Left hindlimb (tissue), 1 donor: ENCODE measurements around the gene CPA3.

Source experiments
- DNase-seq: peaks from one replicate; pipeline ENCODE4 v3.0.0-alpha.2; 2018

The CPA3 gene

GRCh38 chr3:148861277-148861869 lies 3.7 kb upstream of the CPA3 start:
- DNase-seq, result no peak

DNA sequence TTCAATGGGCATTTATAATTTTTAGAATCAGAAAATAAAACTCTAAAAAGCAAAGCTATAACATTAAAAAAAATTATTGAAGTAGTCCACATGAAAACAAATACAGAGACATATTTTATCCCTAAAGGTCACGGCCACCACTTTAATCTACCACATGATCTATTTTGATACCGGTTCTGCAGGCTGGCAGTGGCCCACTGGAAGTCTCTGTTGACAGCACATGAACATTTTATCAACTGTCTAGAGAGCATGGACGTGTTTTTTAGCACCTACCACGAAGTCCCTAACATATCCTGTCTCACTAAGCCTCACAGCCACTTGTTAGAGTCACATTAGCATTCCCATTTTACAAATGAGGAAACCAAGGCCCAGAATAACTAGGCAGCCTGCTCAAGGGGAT lies 1.8 kb upstream of the CPA3 start:
- DNase-seq, result no peak

- DNase-seq, result no peak
These were observed 1.3 kb upstream of the CPA3 start for GRCh38 chr3:148863814-148864213.

DNA sequence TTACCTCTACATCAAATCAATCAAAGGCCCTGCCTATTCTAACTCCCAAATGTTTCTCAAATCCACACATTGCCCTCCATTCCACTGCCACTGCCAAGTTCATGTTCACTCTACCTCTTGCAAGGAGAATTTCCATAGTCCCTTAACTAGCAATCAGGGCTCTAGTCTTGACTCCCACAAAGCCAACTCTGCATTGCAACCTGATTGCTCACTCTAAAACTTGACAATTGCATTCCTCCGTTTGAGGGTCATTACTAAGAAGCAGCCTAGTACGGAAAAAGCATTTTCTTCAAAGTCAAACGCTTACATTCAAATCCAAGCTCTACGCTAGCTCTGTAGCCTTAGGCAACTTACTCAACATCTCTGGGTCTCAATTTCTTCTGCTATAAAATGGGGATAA lies 1.2 kb downstream of the CPA3 start:
- DNase-seq, result no peak

GRCh38 chr3:148873270-148873927 lies 8.3 kb downstream of the CPA3 start:
- no peak for DNase-seq

GRCh38 chr3:148873977-148874376 lies 8.9 kb downstream of the CPA3 start:
- DNase-seq, result no peak

- DNase-seq, result no peak
These were observed 13.0 kb downstream of the CPA3 start for GRCh38 chr3:148878095-148878494.

- DNase-seq, result no peak
These were observed 14.2 kb downstream of the CPA3 start for GRCh38 chr3:148879256-148879655.

DNA sequence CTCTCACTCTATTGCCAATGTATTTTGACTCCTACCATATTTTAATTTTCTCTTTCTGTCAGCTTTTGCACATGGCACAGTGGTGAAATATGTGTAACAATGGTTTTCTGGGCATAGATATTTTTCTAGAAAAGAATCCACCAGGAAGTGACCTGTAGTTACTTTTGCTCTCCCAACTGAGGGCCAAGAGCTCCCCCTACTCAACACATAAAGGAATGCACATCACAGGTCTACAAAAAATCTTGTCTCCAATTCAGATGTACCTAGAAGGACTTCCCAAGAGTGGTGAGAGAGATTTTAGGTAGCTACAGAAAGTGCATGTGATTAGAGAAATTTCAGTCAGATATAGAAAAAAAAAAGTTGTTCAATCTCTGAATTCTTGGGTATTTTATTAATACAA lies 15.6 kb downstream of the CPA3 start:
- DNase-seq, result no peak

DNA sequence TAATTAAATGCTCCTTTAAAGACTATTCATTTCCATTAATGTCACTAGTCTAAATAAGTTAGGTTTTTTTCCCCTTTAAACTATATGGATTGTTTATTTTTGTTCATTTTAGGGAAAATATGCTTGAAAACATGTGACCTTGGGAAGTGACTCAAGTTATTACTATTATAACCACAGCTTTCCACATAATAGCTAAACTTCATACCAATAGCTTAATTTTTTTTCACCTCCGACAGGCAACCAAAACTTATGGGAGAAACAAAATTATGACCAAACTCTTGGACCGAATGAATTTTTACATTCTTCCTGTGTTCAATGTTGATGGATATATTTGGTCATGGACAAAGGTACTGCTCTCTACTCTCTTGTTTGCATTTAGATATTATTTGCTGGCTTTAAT lies 16.2 kb downstream of the CPA3 start:
- DNase-seq, result no peak

GRCh38 chr3:148882288-148882687 lies 17.2 kb downstream of the CPA3 start:
- DNase-seq, result no peak

GRCh38 chr3:148883163-148883562 lies 18.1 kb downstream of the CPA3 start:
- no peak for DNase-seq

DNA sequence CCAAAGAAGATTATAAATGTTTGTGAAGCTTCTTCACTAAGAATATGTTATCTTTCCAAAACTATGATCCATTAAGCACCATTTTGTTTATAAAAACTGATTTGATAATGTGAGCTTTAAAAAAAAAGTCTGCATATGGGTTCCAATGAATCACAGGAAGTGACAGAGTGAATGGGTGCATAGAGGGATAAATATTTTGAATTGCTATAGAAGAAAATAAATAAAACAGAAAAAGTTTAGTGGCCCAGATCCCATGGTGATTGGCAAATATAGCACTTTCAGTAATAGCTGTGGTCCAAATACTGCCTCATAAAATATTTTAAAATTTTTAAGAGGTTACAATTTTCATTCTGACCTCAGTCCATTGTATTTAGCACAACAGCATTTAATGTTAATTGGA lies 19.2 kb downstream of the CPA3 start:
- DNase-seq, result no peak

DNA sequence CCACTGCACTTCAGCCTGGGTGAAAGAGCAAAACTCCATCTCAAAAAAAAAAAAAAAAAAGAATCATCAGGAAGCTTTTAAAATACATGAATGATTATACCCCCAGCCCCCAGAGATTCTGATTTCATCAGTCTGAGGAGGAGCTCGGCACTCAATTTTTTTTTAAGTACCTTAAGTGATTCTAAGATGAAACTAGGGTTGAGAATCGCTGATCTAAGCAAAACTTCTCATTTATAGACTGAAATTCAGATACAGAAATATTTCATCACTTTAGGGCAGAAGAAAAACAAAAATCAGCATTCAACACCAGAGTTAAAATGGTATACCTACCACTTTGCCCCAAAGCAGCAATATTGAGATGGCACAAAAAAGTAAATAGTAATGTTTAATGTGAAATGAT lies 24.7 kb downstream of the CPA3 start:
- DNase-seq, result no peak

DNA sequence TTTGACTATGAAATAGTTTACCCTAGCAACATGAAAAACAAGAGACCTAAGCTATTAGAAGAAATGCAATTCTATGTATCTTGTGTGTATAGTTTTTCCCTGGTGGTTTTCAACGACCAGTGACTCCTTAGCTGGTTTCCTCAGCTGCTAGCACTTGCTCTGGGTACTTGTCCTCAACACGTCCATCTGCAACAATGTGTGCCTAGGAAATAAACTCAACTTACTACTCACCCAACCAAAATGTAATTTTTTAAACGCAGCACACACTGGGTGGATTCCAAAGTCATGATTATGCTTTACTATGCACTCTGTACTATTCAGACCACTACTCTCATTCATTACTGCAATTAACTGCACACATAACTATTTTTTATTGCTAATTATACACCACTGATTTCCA lies 31.0 kb downstream of the CPA3 start:
- DNase-seq, result no peak

- DNase-seq, result no peak
These were observed 37.1 kb downstream of the CPA3 start for GRCh38 chr3:148901987-148902791.

- DNase-seq, result no peak
These were observed 37.9 kb downstream of the CPA3 start for GRCh38 chr3:148903022-148903442.

DNA sequence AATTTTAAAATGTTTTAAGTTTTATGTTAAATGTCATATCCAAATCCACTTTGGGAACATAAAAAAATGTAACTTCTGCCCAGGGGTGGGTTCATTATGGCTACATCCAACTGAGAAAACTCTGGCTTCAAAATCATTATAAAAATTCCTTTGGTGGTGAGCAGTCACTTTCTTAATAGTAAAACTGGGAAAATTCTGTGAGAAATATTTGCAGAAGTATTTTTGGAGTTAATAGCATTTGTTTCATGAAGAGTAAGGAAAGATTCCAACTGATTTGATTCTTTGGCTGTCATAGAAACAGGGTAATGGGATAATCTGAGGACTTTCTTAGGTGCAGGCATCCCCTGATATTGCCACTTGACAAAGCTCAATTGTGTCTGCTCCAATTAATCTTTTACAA lies 38.8 kb downstream of the CPA3 start:
- no peak for DNase-seq

GRCh38 chr3:148906667-148907066 lies 41.6 kb downstream of the CPA3 start:
- no peak for DNase-seq

DNA sequence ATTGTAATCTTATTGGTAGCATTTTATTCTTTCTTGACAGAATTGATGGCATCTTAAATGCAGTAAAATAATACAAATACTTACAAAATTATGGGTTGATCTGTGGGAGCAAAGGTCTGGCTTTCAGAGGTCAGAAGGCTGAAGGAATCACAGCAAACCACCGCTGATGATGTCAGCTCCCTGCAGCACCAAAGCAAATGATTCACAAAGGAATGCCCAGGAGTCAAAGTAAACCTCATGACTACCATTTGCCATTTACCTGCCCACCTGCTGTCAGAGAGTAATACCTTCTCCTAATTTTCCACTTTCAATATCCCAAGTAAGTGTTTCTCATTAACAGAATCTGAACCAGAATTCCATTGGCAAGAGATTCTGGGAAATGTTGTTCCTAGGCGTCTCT lies 46.1 kb downstream of the CPA3 start:
- no peak for DNase-seq

DNA sequence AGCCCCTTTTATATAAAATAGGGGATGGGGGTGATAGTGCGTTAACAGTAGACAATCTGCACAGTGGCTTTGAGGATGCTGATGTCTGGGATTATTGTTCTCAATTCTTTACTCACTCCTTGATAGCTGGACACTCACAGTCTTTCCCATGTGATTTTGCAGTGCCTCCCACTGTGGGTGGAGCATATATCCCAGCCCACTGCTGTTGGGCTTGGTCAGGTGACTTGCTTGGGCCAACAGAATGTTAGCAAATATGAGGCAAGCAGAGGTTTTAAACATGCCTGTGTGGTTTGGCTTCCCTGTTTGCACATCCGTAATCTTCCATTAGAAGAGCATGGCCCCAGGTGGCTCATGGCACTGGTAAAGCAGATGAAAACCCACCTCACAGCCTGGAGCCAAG lies 46.5 kb downstream of the CPA3 start:
- no peak for DNase-seq

- no peak for DNase-seq
These were observed 50.0 kb downstream of the CPA3 start for GRCh38 chr3:148914936-148915690.

GRCh38 chr3:148916132-148916531 lies 51.0 kb downstream of the CPA3 start:
- no peak for DNase-seq

- no peak for DNase-seq
These were observed 57.4 kb downstream of the CPA3 start for GRCh38 chr3:148922467-148922866.
